HG03565 (cell line): ENCODE measurements around the gene FLII.

Experiments
- ATAC-seq: cut with Tn5 transposase; IDR thresholded peaks from one replicate; pipeline ENCODE4 v1.9.1; 2021; ENCODE audit warnings: mild to moderate bottlenecking, moderate library complexity; ENCODE audit not compliant: unreplicated experiment

FLII gene

DNA sequence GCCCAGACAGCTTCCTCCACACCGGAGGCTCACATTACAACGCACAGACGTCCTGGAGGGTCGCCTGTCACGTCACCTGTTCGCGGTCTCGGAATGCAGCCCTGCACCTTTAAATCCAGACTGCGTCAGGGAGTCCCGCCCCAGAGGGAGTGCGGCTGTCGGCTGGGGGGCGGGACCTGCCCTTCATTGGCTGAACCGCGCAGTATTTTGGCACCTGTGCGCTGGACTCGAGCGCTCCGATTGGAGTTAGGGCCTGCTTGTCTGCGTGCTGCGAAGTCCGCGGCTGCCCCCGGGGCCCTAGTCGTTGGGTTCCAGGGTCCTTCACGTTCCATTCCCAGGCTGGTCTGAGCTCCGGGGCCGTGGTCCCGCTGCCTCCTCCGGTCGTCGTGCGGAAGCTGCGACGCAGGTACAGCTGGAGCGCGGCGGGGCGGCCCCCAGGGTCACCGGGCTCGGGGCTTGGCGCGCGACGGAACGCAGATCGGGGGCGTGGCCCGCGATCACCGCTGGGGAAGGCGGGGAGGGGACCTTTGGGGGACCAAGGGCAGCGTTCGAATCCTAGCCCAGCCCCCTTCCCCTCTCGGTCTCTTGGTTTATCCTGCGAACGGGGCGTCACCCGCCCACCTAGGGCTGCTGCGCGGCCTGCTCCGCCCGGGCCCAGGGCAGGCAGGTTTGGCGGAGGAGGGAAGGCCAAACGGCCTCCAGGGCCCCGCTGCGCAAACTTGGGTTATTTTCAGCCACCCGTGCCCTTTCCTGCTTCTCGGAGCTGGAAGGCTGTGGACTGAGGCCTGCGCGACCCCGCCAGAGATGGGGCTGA lies 2.0 kb upstream of the FLII start, which contains the start of gene MIEF2:
Gene MIEF2, plus strand, starts transcription at position 331 of the 814 bp plus-strand sequence. CDS start 2,059 bp downstream, outside the sequence.
- peak; percentile 74 for ATAC-seq

DNA sequence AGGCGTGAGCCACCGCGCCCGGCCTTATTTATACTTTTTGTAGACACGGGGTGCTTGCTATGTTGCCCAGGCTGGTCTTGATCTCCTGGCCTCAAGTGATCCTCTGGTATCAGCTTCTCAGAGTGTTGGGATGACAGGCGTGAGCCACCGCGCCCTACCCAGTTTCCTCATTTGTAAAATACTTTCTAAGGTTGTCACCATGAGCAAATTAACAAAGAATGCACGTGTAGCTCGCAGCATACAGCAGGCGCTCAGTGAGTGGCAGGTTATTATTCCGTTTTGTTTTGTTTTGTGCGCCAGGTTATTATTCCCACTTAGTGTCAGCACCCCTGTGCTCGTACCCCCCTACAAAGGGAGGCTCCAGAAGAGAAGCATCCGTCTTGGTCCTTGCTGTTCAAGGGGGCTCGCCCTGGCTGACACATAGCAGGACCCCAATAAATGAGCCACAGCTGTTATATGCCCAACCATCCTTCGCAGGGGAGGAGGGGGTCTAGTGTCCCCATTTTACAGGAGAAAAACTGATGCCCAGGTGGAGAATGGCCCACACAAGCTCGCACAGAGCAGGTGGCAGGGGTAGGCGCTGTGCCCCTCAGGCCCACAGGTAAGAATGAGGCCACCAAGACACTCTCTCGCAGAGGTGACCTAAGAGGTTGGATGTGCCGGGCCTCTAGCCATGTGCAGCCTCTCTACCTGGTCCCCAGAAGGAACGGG lies 1.2 kb upstream of the FLII start:
- ATAC-seq: no peak

DNA sequence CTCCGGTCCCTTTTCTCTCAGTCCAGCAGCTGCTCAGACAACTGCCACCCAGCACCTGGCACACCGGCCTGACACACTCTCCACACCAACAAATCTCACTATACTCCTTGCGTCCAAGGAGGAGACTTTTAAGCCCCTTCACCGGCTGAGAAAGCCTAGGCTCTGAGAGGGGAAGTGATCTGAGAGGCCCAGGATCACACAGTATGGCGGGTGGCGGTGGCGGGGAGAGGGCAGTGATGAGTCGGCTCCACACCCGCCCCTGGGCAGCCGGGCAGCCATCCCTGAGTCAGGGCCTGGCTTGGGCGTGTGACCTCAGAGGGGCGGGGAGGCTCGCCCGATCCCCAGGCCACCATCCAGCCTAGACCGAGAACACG lies 569 bp downstream of the FLII start:
- ATAC-seq: no peak

DNA sequence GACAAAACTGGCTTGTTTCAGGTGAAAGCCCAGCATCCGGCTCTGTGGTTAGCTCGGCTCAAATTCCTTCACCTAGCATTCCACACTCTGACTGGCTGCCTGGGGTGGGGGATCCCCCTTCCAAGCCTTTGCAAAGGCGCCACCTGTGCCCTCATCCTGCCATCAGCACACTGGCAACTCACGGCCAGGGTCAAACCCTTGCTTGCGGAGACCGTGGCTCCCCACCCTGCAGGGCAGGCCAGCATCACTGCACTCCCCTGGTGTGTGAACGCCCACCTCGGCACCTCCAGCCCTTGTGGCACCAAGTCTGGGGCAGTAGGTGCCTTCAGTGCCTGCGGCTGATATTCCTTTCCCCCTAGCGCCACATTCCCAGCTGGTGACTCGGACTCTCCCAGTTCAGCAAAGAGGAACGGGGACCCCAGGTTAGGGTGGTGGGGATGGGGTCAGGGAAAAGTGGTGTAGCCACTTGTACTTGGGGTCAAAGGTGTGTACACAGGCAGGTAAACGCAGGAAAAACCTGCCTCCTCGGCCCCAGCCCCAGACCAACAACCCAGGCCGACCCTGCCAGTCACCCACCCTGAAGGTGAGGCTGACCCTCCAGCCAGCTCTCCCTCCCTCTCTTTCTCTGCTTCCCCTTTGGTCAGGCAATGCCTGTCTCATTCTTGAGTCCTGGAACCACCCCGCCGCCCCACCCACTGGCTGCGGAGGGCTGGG lies 1.1 kb downstream of the FLII start:
- no peak for ATAC-seq

DNA sequence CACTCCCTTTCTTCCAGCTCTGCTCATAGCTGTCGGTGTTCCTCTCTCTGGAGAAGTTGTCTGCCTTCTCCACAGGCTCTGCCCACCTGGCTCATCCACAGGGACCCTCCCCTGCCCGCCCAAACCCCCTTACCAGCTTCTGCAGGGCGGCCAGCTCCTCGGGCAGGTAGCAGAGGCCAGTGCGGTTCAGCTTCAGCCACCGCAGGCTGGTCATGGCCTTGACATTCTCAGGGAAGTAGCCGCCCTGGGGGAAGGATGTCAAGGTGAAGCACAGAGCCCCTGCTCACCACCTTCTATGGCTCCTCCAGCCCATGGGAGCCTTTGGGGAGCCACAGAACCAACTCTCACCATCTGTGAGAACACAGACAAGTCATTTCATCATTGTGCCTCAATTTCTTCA lies 1.8 kb downstream of the FLII start:
- ATAC-seq: no peak

DNA sequence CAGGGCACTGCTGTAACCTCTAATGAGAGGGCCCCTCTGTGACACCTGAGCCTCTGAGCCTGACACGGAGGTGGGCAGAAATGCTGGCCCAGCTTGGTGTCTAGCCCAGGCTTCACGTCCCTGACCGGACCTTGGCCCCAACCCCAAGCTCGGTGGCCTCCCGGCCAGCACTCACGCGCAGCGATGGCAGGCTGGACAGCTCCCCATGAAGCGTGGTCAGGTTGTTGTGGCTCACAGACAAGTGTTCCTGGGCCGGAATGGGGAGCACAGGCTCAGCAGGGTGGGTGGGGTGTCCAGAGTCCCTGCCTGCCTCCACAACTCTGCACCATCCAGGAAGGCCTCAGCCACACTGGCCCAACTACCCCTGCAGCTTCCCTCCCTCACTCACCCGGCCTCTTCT lies 2.2 kb downstream of the FLII start:
- no peak for ATAC-seq

DNA sequence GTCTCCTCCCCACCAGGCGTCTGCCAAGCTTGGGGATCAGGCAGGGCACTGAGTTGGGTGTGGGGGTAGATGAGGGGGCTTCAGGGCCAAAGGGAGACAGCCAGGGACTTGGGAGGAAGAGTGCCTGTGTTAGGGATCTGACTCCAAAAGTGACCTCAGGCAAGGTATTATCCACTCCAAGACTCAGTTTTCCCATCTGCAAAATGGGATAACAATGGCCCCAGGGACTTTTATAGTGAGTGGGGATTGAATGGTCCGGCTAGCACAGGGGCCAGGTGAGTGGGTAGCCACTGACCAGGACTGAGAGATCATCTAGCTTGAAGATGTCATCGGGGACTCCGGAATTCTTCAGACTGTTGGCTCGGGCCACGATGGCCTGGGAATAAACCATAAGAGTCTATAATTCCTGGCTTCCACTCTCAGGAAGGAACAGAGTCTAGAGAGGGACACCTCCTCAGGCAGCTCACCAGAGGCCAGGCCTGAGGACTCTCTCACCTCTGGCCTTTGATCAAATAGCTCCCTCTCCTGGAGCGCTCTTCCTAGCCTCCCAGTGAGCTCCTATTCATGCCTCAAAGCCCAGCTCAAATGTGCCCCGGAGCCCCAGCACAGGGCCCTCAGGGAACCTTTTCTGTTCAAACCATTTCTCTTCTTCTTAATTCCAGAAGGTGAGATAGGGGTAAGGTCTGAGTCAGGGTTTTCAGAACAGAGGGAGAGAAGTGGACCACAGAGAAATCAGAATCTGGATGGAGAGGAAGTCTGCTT lies 3.5 kb downstream of the FLII start:
- no peak for ATAC-seq

DNA sequence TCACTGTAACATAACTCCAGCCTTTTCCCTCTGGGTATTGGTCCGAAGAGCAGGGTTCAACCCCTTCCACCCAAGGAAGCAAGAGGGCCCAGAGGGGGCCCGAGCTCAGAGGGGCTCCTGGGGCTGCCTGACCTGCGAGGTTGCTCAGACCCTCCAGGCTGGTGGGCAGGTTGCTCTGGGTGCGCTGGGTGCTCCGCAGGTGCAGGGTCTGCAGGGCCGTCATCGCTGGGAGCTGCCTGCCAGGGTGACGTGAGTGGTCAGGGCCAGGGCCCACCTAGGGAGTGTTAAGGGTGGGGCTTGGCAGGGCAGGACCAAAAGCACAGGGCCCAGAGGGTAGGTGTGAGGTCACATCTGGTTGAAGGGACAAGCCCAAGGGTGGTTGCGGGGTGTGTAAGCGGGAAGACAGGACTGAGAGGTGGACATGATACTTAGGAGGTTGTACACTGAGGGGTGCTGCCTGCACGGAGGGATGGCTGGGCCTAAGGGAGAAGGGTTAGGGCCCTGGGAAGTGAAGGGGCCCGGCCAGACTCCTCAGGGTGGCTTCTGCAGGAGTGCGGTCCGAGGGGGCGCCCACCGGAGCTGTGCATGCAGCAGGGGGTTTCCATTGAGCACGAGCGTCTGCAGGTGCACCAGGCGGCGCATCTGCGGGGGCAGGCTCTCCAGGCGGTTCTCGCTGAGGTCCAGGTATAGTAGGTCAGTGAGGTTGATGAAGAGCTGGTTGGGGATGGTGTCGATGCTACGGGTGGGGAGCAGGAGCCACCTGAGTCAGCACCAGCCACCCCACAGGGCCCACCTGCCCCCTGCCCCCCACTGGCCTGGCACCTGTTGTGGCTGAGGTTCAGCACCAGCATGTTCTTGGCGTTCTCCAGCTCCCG lies 4.4 kb downstream of the FLII start:
- ATAC-seq: no peak

DNA sequence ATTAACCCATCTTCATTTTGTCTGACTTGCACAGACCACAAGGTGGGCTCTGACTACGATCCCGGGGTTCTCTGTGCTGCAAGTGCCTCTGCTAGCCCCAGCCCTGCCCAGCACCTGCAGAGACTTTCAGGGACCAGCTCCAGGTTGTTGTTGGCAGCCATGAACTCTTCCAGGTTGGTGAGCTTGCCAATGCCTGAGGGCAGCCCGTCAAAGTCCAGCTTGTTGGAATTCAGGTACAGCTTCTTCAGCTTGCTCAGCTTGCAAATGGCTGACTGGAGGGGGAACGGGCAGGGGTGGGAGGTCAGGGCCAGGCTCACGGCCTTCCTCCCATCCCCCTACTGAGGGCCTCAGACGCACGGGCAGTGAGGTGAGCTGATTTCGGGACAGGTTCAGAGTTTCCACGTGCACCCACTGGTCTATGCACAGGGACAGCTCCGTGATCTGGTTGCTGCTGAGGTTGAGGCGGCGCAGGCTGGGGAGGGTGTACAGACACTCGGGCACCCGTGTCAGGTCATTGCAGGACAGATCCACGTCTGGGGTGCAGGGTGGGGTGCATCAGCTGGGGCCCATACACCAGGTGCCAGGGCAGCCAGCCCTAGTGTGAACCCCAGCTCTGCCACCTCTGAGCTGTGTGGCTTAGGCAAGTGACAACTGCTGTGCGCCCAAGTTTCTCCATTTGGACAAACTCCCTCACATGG lies 5.2 kb downstream of the FLII start:
- no peak for ATAC-seq

DNA sequence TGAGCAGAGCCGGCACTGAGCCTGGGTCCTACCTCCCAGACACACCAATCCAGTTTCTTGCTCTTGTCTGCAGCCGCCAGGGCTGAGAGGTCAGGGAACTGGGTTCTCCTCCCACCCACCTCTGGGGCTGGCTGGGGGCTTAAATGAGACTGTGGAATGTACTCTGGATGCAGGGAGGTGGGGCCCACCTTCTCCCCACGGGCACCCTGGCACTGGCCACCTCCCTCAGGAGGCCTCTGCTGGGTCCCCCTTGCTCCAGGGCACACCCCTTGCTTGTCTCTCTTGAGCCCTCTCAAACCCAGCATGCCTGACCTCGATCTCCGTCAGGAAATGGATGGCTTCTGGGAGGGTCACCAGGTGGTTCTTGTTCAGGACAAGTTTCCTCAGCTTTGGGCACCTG lies 6.4 kb downstream of the FLII start:
- ATAC-seq: no peak

DNA sequence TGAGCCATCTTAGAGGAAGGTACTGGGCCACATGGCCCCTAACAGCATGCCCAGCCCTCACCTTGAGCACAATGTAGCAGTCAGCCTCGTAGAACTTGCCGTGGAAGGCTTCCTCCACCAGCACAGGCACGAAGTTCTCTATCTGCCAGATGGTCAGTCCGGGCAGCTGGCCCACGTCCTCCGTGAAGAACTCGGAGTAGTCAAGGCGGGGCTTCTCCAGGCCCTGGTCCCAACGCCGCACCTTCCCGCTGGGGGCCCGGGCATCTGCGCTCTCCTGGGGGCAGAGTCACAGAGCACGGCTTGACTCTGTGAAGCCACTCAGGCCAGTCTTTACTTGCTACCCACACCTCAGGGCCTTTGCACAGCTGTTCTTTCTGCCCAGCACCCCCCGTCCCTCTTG lies 7.3 kb downstream of the FLII start:
- no peak for ATAC-seq

DNA sequence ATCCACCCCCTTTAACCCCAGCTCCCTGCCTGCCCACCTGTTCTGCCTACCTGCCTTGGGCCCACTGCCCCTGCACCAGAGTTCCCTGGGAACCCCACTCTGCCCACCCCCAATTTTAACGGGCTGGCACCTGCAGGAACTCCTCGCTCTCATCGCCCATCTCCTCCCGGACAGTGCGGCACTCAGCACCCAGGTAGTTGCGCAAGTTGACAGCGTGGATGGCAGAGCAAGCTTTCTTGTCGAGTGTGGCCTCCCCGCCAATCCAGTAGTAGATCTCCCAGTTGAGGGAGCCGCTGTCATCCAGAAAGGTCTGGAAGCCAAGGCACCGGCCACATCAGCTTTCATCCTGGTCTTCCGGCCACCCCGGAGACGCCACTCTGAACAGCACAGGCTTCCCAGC lies 7.8 kb downstream of the FLII start:
- ATAC-seq: no peak

DNA sequence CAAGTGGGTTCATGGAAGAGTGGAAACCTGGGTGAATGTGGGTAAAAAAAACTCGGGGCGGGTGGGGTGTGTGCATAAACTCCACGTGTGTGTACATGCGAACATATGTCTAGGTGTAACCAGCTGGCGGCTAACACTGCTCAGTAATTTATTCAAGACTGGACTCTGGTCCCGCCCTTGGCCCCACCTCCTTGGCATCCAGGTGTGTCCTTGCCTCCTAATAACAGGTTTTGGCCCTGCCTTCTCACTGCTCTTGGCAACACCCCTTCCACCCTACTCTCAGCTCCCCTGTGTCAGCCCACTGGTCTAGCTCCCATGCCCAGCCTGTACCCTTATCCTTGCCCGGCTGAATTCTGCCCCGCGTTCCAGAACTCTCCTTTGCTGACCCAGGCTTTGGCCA lies 8.3 kb downstream of the FLII start:
- ATAC-seq: no peak

DNA sequence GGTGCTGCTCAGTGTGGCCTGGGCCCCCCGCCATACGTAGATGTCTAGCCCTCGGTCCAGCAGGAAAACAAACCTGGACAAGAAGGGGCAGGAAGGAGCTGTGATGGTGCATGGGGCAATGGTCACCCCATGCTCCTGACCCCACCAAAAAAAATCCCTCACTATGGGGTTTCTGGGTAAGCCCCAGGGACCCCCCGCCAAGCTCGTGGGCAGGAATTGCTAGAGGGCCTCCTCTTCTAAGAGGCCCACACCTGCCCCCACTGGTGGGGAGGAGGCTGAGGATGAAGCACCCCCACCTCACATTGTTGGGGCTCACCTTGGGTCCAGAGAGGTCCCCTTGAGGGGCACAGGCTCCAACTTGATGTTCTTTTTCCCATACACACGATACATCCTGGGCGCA lies 9.7 kb downstream of the FLII start:
- ATAC-seq: no peak

DNA sequence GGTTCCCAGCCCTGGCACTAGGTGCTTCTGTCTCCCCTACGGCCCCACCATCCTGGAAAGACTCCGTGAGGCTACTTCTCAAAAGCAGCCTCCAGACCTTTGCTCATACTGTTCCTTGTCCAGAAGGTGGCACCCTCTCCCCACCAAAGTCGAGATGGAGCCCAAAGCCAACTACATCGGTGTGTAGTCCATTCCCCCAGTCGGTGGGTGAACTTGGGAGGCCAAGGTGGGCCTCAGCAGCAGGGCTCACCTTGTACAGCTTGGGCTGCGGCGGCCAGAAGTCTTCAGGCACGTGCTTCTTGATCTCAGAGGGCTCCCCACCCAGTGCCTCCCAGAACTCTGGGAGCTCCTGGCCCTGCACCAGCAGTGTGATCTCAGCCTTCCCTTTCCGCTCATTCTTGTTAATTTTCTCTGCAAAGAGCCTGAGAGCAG lies 10.2 kb downstream of the FLII start:
- ATAC-seq: no peak

DNA sequence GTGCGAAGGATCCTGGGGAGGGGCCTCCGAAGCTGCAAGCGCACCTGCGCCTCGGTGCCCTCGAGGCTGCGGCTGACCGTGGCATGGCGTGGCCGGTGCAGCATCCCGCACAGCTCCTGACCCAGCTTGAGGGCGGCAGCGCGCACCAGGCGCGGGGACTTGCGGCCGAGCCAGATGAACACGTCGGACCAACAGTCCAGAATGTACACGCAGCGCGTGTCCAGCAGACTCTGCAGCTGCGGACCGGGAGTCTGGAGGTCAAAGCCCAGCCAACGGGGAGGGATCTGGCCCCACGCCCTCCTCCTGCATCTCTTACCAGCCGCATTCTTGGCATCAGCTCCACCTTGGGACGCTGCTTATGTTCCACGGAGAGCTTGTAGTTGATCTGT lies 10.9 kb downstream of the FLII start:
- ATAC-seq: no peak

DNA sequence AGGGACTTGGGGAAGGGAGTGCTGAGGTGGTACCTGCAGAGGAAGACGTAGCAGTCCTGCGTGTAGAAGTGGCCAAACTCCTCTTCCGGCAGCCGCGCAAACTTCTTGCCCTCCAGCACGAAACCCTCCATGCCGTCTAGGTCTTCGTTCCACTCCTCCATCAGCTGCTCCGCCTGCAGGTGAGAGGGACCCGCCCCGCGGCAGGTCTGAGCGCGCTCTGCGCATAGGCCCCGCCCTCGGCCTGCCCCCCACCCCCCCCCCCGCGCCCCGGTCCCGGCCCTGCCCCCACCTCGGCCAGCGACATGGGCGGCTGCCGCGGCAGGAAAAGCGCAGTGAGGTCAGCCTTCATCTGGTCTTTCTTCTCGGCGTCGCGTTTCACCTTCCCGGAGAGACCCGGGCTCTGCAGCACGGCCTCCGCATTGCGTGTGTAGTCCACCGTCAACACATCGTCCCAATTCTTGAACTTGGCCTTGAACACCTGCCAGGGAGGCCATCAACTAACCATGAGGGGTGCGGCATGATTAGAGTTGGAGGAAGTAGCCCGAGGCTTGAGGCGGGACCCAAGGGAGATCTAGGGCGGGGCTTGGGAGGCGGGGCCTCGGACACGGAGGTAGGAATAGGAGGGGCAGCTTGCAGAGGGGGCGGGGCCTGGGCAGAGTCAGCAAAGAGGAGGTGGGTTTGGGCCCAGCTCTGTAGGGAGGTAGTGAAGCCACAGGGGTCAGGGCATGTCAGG lies 11.5 kb downstream of the FLII start:
- no peak for ATAC-seq

DNA sequence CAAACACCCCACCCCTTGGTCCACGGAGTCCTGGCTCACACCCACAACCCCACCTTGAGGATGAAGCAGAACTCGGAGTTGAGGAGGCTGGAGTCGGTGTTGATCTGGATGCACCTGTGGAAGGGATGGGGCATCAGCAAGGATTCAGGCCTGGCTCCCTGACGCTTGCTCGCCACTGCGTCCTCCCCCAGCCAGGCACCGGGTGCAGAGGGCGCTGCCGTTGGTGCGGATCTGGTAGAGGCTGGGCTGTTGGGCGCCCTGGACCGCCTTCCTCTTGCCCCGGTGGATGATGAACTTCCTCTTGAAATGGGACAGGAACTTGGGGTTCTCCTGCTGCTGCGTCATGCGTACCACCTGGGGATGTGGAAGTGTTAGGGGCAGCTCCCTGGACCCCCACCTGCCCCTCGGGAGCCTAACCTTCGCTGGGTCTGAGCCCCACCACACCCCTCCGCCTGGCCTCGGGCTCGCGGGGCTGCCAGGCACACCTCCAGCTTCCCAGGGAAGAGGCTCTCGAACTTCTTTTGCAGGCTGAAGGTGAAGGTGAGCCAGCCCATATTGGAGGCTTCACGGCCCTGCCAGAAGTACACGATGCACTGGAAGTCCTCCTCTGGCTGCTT lies 12.3 kb downstream of the FLII start:
- ATAC-seq: no peak
